HUES64 (cell line): ENCODE results near the gene TMEFF2.

ENCODE experiments used
- H3K27ac ChIP-seq: 2 replicates; pipeline ENCODE4 v1.7.0; 2013; ENCODE audit warnings: low read depth, low read length, inconsistent platforms
- H3K27me3 ChIP-seq: 2 replicates; pipeline ENCODE4 v1.6.1; 2013; ENCODE audit warnings: mild to moderate bottlenecking, low read length; ENCODE audit not compliant: insufficient read depth
- H3K36me3 ChIP-seq: 2 replicates; pipeline ENCODE4 v1.6.1; 2013; ENCODE audit warnings: mild to moderate bottlenecking, low read length; ENCODE audit not compliant: insufficient read depth
- H3K4me1 ChIP-seq: 2 replicates; pipeline ENCODE4 v1.6.1; 2013; ENCODE audit warnings: mild to moderate bottlenecking, low read length, moderate library complexity; ENCODE audit not compliant: insufficient read depth
- H3K4me3 ChIP-seq: 2 replicates; pipeline ENCODE4 v1.5.1; 2013; ENCODE audit warnings: mild to moderate bottlenecking, low read length, moderate library complexity
- H3K9ac ChIP-seq: 2 replicates; pipeline ENCODE4 v1.6.1; 2013; ENCODE audit warnings: mild to moderate bottlenecking, low read depth, low read length
- H3K9me3 ChIP-seq: 2 replicates; pipeline ENCODE4 v1.6.1; 2013; ENCODE audit warnings: low read depth, low read length; ENCODE audit not compliant: insufficient read depth
- WGBS: fragments of 150-250, 120-280 bp; methylation state at CpG from one replicate; pipeline ENCODE4 v1.1.7; 2013; ENCODE audit warnings: missing lambda C conversion rate; 5-methylcytosine and 5-hydroxymethylcytosine counted together

Gene TMEFF2

DNA sequence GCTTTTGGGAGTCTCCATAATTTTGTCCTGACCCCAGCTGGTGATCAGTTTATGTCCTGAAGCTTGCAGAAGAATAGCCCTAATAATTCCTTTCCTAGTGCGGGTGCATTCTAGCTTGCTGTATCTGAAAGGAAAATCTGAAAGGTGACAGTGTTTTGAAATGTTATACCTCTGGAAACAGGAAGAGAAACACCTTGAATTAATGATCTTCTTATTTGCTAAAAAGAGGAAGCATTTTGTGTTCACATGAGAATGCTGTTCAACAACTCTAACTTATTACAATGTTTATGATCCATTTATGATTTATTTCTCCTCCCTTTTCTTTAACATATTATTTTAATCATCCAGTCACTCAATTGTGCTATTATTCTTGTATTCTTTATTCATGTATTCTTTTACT, 280.9 kb downstream of the TMEFF2 start:
- H3K9ac ChIP-seq, result no peak overlapping the region
- no peak overlapping the region for H3K27ac ChIP-seq
- H3K4me3 ChIP-seq, result no peak overlapping the region
- H3K4me1 ChIP-seq, result no peaks in the 10 kb centered on the region
- H3K36me3 ChIP-seq, result no peaks in the 10 kb centered on the region
- no peaks in the 10 kb centered on the region for H3K27me3 ChIP-seq
- WGBS, result 93% methylated on average over 1 of the region's 1 CpG
- H3K9me3 ChIP-seq, result no peaks in the 10 kb centered on the region

GRCh38 chr2:191912764-191913163, 282.0 kb downstream of the TMEFF2 start:
- Histone ChIP-seq H3K9ac (no peak overlapping the region), H3K27ac (no peak overlapping the region), H3K9me3 (no peaks in the 10 kb centered on the region), H3K4me3 (no peak overlapping the region), H3K4me1 (0 out of 2 replicates have a peak, but pooled peaks cover under 1% of the 10 kb centered on the region), H3K27me3 (no peaks in the 10 kb centered on the region), H3K36me3 (no peaks in the 10 kb centered on the region)
- WGBS, result 81% methylated on average over 3 of the region's 3 CpGs

DNA sequence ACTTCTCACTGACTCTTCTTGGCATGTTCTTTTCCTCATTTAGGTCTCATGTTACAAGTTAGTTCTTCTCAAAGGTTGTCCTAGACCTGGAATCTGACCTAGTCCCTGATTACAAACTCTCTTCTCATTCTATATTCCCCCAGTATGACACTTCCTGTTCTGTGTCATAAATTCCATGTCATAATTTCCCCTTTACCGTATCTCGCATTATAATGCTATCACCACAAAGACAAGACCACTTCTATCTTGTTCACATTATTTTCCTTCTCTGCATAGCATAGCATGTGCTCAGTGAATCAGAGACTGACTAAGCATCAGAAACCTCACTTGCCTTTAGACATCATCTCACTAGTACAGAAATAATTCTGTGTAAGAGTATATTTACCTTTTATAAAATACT, 284.2 kb downstream of the TMEFF2 start:
- no peak overlapping the region for H3K9ac ChIP-seq
- H3K27ac ChIP-seq, result no peak overlapping the region
- WGBS, result 94% methylated on average over 2 of the region's 2 CpGs
- no peaks in the 10 kb centered on the region for H3K36me3 ChIP-seq
- no peak overlapping the region for H3K4me3 ChIP-seq
- 0 out of 2 replicates have a peak, but pooled peaks cover 3% of the 10 kb centered on the region for H3K4me1 ChIP-seq
- H3K9me3 ChIP-seq, result no peaks in the 10 kb centered on the region
- H3K27me3 ChIP-seq, result no peaks in the 10 kb centered on the region

GRCh38 chr2:191908874-191909273, 285.9 kb downstream of the TMEFF2 start:
- H3K9me3 ChIP-seq, result no peaks in the 10 kb centered on the region
- H3K4me3 ChIP-seq, result no peak overlapping the region
- peaks cover 8% of the 10 kb centered on the region; the same call in 1 of the 2 replicates for H3K4me1 ChIP-seq

DNA sequence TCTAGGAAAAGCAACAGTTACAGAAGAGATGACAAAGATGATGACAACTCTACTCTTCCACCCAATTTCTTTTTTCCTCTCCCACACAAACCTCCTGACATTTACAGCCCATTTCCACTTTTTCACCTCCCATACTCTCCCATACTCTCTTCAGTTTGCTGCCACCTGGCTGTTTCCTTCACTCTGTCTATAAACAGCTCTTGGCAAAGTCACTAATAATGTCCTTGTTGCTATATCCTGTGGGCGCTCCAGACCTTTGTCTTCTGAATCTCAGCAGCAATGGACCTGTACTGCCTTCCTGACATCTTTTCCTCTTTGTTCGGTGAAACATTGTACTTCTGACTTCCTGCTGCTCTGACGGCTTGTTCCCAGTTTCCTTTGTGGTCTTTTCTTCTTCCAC, 287.2 kb downstream of the TMEFF2 start:
- H3K36me3 ChIP-seq, result no peaks in the 10 kb centered on the region
- H3K9ac ChIP-seq, result no peak overlapping the region
- H3K27me3 ChIP-seq, result no peaks in the 10 kb centered on the region
- H3K4me1 ChIP-seq, result peaks cover 8% of the 10 kb centered on the region; the same call in 1 of the 2 replicates
- peaks cover 11% of the 10 kb centered on the region; the same call in 1 of the 2 replicates for H3K9me3 ChIP-seq
- no peak overlapping the region for H3K27ac ChIP-seq
- H3K4me3 ChIP-seq, result no peak overlapping the region
- 93% methylated on average over 3 of the region's 3 CpGs for WGBS

More at GRCh38 chr2:191908874-191909273, 285.9 kb downstream of the TMEFF2 start:
- H3K27me3 ChIP-seq, result no peaks in the 10 kb centered on the region
- H3K9ac ChIP-seq, result no peak overlapping the region
- H3K27ac ChIP-seq, result no peak overlapping the region
- no peaks in the 10 kb centered on the region for H3K36me3 ChIP-seq

- Histone ChIP-seq H3K27ac (no peak overlapping the region), H3K9me3 (peaks cover 15% of the 10 kb centered on the region), H3K4me1 (peaks cover 8% of the 10 kb centered on the region; the same call in 1 of the 2 replicates), H3K9ac (no peak overlapping the region), H3K27me3 (no peaks in the 10 kb centered on the region), H3K4me3 (no peak overlapping the region), H3K36me3 (no peaks in the 10 kb centered on the region)
Observed at GRCh38 chr2:191907091-191907490, 287.6 kb downstream of the TMEFF2 start.

DNA sequence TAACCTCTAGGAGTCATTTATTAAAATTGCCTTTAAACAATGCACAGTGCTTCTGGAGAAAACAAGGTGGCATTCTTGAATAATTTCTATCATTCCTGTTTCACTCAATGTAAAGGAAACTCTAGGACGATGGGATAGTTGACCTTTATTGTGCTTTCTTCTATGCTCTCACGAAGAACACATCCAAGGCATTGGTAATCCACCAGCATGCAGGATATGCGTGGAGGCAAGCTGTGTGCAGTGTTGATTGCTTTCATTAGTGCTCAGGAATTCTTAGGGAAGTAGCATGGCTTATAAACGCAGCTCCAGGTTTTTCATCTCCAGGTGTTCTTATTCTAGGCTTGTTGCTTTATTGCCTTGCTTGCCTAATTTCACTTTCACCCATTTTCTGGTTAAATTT, 289.4 kb downstream of the TMEFF2 start:
- Histone ChIP-seq H3K4me1 (peaks cover 8% of the 10 kb centered on the region; the same call in 1 of the 2 replicates), H3K36me3 (no peaks in the 10 kb centered on the region), H3K9ac (no peak overlapping the region), H3K9me3 (peaks cover 31% of the 10 kb centered on the region), H3K4me3 (no peak overlapping the region), H3K27ac (0 out of 2 replicates have a peak overlapping the region, but pooled peaks have one; percentile 3), H3K27me3 (no peaks in the 10 kb centered on the region)
- WGBS, result 67% methylated on average over 4 of the region's 4 CpGs

DNA sequence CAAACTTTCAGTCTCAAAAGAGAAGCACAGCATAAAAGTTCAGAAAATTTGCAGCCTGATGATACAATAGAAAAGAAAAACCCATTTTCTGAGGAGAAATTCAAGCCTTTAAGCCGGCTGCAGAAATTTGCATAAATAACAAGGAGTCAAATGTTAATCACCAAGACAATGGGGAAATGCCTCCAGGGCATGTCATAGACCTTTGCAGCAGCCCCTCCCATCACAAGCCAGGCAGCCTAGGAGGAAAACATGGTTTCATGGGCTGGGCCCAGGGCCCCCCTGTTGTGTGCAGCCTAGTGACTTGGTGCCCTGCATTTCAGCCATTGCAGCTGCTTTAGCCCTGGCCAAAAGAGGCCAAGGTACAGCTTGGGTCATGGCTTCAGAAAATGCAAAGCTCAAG, 293.7 kb downstream of the TMEFF2 start:
- H3K4me1 ChIP-seq, result peaks cover 5% of the 10 kb centered on the region; the same call in 1 of the 2 replicates
- WGBS, result 42% methylated on average over 1 of the region's 1 CpG
- H3K27me3 ChIP-seq, result no peaks in the 10 kb centered on the region
- H3K4me3 ChIP-seq, result no peak overlapping the region
- no peaks in the 10 kb centered on the region for H3K36me3 ChIP-seq
- H3K9me3 ChIP-seq, result peaks cover 35% of the 10 kb centered on the region
- H3K9ac ChIP-seq, result no peak overlapping the region
- peak overlapping the region; percentile 73; the same call in 1 of the 2 replicates for H3K27ac ChIP-seq

GRCh38 chr2:191899410-191899809, 295.3 kb downstream of the TMEFF2 start:
- H3K4me1 ChIP-seq, result no peaks in the 10 kb centered on the region
- H3K4me3 ChIP-seq, result no peak overlapping the region
- no peaks in the 10 kb centered on the region for H3K27me3 ChIP-seq
- peaks cover 35% of the 10 kb centered on the region for H3K9me3 ChIP-seq
- H3K9ac ChIP-seq, result no peak overlapping the region
- no peaks in the 10 kb centered on the region for H3K36me3 ChIP-seq
- WGBS, result 92% methylated on average over 2 of the region's 2 CpGs
- no peak overlapping the region for H3K27ac ChIP-seq
